Left colon (tissue), 2 donors: ENCODE measurements around the gene GFOD2. TPM values are rescaled to one million over a fixed set of nuclear protein-coding genes. Genes with fewer than 3 reads are reported as not detected.

ENCODE experiments used
- ATAC-seq: fragments of 200-7000 bp; cut with Tn5 transposase; one replicate; pipeline ENCODE4 v1.9.1; 2020; ENCODE audit warnings: mild to moderate bottlenecking, moderate library complexity
- DNase-seq, 2 donors: peaks; one replicate each; pipeline ENCODE4 v3.0.0-alpha.2; 2020
- intact Hi-C, 2 donors: fragments of 100-400 bp; cut with DNase I in 1 of 2; cut with micrococcal nuclease in 1 of 2; formaldehyde crosslinking; loops; one replicate each; pipeline versions ENCODE4 v1.11.2 to v1.14.0; 2022; cut with DNase I, micrococcal nuclease
- total RNA-seq, 2 donors: library from RNA; stranded (reverse); fragmentation: NEBNext Ultra II Directional; extraction: Animal tissue kit (Norgen Biotek cat#: 25700); gene quantifications; one replicate each; pipeline ENCODE4 v1.2.1, GENCODE V29; 2021
- donor health status: DM: no; HTN: no; CAD: no.
- donor health status: DM: yes; HTN: yes; CAD: no.

The GFOD2 gene
- total RNA-seq, 2 donors from 2014 or later = 26.8 to 28.7 TPM

DNA sequence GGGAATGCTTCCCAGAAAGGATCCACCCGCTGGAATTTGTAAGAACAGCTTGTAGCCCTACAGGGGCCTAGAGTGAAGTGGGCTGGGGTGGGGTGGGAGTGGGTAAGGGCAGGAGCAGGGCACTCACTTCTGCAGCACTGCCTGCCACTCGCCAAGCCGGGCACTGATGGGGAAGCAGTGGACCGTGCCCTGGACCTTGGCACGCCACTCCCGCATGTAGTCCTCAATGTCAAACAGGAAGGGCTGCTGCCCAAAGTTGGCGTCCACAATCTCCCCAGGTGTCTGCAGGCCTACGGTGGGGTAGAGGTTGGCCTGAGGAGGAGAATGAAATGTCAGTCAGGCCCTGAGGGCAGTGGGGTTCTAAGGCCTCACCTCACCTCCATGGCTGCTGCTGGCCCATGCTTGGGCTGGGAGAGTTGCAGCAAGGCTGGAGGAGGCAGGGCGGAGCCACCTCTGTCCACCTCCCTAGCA is 15.7 kb upstream of the GFOD2 start:
- ATAC-seq (no peak), DNase-seq (no peak)
- intact Hi-C loops = no loop called here

DNA sequence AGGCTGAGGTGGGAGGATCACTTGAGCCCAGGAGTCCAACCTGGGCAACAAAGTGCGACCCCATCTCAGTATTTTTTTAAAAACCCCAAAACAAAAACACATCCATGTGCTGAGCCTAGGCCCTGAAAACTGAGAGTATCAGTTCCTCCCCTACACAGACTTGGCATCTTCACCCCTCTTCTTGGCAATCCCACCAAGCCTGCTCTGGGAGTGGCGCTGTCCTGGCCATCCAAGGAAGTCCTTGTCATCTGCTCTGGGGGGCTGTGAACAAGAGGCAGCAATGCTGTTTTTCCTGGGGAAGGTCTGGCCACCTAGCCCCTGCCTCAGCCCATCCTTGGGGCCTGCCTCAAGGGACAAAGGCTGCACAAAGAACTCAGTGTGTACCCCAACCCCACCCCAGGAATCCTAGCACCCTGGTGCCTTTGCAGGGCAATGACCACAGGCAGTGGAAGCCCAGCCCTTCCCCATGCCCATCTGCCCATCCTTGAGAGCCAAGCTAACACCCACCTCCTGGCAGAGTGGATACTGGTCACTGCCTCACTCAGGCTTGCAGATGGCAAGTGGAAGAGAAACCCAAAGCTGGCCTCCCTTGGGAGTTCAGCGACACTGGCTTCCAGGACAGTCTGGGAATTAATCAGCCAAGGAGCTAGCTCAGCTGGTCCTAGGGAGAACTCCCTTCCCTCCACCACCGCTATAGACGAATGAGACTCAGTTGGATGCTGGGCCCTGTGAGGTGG is 14.8 kb upstream of the GFOD2 start:
- no peak for ATAC-seq
- DNase-seq = no peak
- intact Hi-C loops = no loop called here

DNA sequence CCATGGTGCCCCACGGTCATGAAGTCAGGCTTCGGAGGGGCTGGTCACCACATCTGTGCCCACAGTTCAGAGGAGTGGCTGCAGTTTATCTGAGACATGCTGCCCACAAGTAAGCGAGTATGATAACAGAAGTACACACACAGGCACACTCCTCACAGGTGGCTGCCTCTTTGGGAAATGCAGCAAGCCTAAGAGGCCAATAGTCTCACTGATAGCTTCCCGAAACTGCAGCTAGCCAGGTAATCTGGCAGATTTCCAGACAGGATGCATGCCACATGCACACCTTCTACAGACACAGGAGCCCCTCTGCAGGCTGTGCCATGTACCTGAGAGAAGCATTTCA is 12.6 kb upstream of the GFOD2 start:
- DNase-seq = no peak
- intact Hi-C loops = no loop called here
- ATAC-seq = no peak

DNA sequence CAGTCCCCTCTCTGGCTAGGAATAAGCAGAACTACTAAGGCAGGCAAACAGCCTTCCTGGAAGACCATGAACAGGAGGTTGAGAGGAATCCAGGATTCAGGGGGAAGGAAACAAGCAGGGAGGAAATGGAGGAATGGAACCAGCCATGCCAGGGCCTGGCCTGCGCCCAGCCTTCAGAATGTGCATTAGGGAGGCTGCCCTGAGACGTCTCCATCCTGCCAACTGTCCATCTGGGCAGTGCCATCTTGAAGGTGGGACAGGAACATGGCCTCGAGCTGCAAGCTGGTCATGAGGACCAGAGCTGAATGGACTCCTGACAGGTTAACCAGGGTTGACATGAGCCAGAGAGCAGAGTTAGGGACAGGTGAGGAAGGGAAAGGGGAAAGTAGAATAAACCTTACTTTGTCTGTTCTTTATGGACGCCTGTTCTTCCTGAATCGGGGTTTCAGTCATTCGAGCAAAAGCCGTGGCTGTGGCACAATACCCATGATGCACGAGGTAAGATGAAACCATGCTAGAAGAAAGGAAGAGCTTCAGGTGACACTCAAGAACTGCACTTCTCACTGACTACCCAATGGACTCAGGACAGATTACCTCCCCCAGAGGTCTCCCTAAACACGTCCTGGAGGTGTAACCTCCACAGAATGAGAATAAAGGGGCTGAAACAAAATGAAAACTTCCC is 12.1 kb upstream of the GFOD2 start:
- no peak for ATAC-seq
- intact Hi-C loops = no loop called here
- DNase-seq = no peak

DNA sequence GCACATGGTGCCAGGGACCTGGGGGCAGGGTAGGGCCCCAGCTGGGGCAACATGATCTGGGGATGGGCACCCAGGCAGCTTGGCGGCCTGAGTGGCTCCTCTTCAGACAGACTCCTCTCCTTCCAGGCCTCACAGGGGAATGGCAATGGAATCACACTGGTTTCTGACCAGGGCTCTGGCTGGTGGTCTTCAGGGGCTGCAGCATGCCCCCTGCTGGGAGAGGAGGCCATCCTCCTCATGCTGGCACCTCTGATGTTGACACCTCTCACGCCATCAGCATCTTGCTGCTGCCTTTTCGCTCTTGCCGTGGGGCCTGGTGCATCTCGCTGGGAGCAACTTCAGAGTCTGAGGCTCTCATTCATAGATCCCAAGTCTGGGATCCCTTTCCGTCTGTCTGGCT is 11.2 kb upstream of the GFOD2 start:
- intact Hi-C loops = no loop called here
- DNase-seq = no peak
- no peak for ATAC-seq

DNA sequence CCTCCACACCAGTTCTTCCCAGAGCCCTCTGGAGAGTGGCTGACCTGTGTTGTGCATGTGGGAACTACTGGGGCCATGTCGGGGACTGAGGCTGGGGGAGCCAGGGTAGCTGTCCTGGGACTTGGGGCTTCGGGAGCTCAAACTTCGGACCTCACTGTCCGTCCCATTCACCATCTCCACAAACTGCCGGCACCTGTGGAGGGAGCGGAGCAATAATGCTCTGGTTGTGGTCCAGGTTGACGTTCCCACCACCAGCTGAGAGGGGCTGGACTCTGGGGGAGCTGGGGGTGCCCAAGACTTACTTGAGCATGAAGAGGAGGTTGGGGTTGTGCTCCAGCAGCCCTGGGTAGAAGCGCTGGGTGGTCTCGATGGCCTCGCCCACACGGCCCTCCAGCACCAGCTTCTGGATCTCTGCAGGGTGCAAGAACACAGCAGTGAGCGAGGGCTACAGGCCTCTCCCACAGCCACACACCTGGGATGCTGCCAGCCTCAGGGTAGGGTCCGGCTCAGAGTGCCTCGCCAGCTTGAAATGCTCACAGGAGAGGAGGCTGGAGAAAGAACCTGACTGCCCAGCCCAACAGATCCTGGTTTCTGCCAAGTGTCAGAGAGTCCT is 10.6 kb upstream of the GFOD2 start:
- intact Hi-C loops = no loop called here
- no peak for ATAC-seq
- DNase-seq = no peak

DNA sequence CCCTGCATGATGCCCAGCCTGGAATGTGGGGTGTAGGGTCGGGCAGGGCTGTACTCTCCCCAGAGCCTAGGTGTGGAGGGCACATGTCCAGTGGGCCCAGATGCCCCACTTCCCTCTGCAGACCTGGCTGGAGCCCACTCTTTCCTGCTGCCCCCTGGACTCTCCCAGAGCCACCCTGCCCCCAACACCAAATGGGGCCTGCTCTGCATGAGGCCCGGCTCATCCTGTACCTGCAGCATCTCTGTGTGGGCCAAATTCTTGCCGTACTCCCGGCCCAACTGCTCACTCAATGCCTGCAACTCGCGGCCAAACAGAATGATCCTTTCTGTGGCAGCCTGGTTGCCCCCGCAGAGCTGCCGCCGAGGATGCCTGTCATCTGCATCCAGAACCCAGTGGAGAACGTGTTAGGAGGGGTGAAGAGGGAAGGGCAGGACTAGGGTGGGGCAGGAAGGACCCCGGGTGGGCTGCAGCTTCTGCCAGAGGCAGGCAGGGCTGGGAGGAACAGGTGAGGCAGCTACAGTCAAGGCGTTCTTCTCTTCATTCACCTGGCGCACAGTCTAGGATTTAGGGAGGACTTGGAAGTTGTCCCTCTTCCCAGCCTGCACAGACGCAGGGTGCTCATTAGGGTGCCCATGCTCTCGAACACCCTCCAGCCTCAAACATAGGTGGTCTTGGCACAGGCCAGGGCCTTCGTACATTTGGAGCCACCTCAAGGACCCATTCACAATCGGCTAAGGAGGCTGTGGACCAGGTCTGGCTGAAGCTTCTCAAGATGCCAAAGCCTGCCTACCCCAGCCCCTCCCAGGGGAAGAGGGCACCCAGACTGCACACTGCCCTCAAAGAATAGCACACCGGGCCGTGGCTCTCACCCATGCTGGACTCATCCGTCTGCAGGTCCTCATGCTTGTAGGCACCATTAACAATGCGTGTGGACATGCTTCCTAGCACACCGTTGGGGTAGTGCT is 8.7 kb upstream of the GFOD2 start:
- ATAC-seq (no peak), DNase-seq (no peak)
- intact Hi-C loops = no loop called here

DNA sequence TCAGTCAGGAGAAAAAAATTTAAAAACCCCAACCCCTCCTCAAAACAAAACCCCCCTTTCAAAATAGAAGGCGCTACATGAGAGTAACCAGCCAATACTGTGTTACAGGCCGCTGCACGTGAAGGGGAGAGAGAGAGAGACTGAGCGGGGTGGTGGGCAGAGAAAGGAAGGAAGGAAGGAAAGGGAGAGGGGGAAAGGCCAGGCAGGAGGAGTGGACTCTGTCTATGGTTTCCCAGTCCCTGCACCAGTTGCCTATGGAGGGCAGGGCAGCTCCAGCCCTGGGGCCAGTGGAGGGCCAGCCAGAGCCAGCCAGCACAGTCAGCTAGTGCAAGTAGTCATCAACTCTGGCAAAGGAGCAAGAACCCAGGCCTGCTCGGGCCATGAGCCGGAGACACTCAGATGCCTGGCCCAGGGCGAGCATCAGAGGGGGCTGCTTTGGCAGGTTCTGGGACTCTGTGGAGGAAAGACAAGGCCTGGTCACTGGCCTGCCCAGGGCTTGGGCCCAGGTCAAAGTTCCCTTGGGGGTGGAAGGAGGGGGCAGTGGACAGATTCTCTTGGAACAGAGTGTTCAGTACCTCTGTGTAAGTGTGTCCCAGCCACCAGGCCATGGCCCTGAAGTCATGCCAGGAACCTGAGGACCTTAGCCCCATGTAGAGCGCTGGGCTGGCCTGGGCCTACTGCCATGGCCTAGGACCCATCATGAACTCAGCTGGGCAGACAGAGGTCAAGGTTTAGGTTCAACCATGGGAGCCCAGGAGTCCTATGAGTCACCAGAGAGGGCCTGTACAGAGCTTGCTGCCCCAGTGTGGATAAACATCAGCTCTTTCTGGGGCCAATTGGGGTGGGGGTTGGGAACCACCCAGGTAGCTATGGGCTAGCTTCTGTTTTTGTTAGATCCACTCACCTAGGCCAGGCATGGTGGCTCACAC is 7.3 kb upstream of the GFOD2 start:
- DNase-seq (no peak), ATAC-seq (peak; percentile 7)
- intact Hi-C loops = no loop called here

DNA sequence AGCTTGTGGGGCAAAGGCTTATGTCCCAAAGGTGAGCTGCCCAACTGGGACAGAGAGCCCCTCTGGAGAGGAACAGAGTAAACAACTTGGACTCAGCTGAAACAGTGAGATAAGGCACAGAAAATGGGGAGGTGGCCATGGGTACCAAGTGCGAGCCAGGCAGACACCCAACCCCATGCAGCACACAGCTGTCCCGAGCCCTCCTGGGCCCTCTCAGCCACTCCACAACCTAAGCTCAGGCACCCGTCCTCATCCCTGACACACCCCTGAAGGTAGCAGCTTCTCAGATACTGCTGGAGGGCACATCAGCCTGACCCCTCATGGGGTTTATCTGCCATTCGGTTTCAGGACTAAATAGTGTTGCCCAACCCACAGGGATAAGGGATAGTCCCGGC is 4.8 kb upstream of the GFOD2 start:
- intact Hi-C loops = no loop called here
- ATAC-seq (no peak), DNase-seq (no peak)

DNA sequence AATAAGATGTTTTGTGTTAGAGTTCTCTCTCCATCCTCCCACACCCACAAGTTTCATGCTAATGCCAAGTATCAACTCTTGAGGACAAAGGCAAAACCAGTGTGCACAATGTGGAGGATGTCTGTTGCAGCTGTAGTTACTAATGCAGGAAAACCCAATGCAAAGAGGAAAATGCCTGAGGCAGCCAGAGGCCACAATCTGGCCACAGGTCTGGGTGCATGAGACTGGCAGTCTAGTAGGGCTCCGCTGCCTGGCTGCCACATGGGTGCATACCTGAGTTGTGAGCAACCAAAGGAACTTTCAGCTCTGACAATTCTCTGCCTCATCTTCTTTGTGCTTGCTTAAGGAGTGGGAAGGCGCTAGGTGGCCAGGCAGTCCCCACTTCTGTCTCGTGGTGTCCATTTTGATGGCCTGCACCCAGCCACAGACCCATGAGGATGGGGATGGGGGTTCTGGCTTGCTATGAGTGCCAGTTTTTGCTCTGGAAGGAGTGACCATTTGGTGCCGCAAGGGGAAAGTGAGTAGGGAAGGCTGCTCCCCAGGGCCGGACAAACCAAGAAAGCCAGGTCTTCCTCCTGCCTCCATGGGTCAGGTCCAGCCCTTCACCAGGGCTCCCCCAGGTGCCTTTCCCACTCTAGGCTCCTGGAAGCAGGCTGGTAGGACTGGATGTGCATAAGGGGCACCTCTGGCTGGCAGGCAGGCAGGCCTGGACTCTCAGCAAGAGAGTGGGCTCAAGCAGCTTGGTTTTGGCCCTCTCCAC is 4.2 kb upstream of the GFOD2 start:
- intact Hi-C loops = no loop called here
- DNase-seq = no peak
- no peak for ATAC-seq

DNA sequence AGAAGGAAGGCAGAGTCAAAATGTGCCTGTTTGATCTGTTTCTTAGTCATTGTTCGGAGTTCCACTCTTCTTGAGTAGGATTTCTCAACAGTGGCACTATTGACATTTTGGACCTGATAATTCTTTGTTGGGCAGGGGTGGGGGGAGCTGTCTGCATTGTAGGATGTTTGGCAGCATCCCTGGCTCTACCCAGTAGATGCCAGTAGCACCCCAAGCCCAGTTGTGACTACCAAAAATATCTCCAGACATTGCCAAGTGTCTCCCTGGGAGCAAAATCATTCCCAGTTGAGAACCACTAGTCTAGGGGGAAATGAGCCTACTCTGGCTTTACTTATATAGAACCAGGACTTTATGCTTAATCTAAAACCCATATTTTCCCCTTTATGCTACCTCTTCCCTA is 1.1 kb upstream of the GFOD2 start:
- DNase-seq = no peak
- intact Hi-C loops = no loop called here
- ATAC-seq = no peak

DNA sequence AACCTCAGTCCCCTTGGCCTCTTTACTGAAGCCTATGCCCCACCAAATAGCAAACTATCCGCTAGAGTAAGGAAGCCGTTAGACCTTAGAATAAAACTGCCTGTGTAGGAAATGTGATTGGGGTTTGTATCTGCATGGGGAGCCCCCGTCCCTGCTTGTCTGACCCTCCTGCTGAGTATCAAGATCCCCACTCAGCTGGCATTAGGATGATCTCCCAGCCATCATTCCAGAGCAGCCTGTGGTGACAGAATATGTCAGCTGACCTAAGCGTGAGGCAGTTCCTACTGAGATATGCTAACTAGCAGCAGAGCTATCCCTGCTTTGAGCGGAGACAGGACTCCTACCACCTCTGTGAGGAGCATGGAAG is 645 bp upstream of the GFOD2 start:
- ATAC-seq (peak; percentile 42), DNase-seq (peak; percentile 21 to 53)
- intact Hi-C loops = no loop called here

DNA sequence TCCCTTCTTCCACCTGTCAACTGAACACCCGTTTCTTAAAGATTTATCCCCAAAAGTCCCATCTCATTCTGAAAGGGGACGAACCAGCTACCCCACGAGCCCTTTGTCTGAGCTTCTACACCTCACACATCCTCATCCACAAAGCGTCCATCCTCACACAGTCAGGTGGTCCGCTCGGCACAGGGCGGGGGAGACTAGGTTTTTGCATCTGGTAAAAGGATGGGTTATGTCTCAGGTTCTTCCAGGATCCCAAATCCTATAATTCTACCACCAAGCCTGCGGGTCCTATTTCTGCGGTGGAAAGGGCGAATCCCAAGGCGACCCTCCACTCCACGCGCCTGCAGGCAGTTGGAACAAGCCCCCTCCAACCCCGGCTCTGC is 458 bp downstream of the GFOD2 start:
- intact Hi-C loops = no loop called here
- peak; percentile 6 for ATAC-seq
- peak in 1 of 2 donors; percentile 25 for DNase-seq

DNA sequence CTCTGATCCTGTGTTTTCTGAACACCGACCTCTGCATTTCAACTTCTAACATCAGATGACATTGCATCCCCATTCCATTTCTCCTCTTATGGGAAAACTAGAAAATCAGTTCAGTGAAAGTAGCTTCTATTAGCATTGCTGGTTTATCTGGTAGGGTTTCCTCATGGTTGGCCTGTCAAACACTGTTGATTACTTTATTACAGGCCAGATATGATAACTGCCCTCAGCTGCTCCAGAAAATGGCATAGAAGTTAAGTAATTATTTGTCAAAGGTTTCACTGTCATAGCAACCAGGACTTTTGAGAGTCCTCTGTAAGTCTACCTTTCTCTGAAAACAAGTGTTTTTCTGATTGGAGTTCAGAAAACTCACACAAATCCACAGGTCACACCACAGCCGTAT is 3.0 kb downstream of the GFOD2 start:
- intact Hi-C loops = no loop called here
- DNase-seq (no peak), ATAC-seq (peak; percentile 50)

DNA sequence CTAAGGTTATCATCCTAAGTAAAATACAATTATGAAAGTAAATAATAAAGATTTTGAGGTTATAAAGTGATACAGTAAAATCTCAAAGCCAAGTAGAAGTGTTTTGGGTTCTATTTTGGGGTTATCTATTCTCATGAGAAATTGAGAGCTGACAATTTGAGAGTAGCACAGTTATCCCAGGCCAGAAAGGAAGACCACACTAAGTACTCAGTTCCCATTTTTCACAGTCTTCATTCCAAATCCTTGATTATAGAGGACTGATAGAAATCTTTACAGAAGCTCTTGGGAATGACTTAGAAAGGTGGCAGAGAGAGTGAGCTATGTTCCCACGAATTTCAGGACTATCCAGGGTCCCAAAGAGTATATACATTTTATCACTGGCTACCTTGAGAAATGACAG is 4.6 kb downstream of the GFOD2 start:
- intact Hi-C loops = no loop called here
- ATAC-seq (no peak), DNase-seq (no peak)

DNA sequence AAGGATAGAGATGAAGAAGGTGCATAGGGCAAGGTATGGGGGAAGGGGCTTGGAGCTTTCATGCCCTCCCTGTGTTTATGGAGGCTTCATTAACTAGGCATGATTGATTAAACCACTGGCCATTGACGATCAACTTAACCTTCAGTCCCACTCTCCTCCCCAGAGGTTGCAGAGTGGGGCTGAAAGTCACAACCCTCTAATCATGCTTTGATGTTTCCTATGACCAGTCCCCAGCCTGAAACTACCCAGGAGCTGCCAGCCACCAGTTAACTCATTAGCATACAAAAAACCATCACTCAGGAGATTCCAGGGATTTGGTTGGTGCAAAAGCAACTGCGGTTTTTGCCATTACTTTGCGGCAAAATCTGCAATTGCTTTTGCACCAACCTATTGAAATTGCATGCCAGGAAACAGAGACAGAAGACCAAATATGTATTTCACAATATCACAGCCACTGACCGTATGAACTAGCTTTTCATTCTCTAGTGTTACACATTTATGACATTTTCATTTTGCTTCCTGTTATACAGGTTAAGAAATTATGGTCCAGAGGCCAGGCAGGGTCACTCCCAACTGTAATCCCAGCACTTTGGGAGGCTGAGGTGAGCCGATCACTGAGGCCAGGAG is 5.4 kb downstream of the GFOD2 start:
- intact Hi-C loops = no loop called here
- ATAC-seq (peak; percentile 74), DNase-seq (no peak)

DNA sequence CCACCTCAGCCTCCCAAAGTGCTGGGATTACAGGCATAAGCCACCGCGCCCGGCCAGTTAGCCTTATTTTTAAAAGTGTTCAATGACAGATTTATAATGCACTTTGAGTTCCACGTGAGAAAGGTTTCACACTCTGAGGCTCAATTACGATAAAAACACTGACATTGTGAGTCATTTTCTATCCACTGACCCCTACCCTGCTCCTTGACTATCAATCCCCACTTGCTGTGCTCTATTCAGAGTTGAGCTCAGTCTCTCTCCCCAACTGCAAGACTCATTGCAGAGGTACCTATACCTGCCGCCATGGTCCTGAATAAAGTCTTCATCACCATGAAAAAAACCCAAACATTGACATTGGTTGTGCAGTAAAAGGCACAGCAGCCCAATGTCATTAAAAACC is 8.5 kb downstream of the GFOD2 start:
- ATAC-seq = no peak
- intact Hi-C loops = no loop called here

More for the DNA sequence above, 8.5 kb downstream of the GFOD2 start:
- DNase-seq = no peak
